Fibroblast of the conjunctiva (primary cell): ENCODE measurements around the gene ALDH3B1.
A peak's percentile ranks its signal among the peaks of the same experiment; 100 is the strongest.

Experiments
- DNase-seq: peaks from one replicate; pipeline ENCODE4 v3.0.0-alpha.2; 2010; ENCODE audit warnings: low read depth

The ALDH3B1 gene

GRCh38 chr11:68013611-68014156, 3.6 kb downstream of the ALDH3B1 start:
- DNase-seq = no peak

GRCh38 chr11:68014157-68014946, 4.2 kb downstream of the ALDH3B1 start:
- peak; percentile 69 for DNase-seq

GRCh38 chr11:68014947-68015447, 4.9 kb downstream of the ALDH3B1 start:
- no peak for DNase-seq

- no peak for DNase-seq
Measured at GRCh38 chr11:68015467-68015866, 5.3 kb downstream of the ALDH3B1 start.

- DNase-seq = no peak
Measured at GRCh38 chr11:68016161-68016903, 6.2 kb downstream of the ALDH3B1 start.

GRCh38 chr11:68016904-68017817, 7.0 kb downstream of the ALDH3B1 start:
- DNase-seq = no peak

- no peak for DNase-seq
Measured at GRCh38 chr11:68017980-68018729, 8.0 kb downstream of the ALDH3B1 start.

GRCh38 chr11:68018730-68019190, 8.6 kb downstream of the ALDH3B1 start:
- no peak for DNase-seq

GRCh38 chr11:68019486-68019885, 9.4 kb downstream of the ALDH3B1 start:
- no peak for DNase-seq

DNA sequence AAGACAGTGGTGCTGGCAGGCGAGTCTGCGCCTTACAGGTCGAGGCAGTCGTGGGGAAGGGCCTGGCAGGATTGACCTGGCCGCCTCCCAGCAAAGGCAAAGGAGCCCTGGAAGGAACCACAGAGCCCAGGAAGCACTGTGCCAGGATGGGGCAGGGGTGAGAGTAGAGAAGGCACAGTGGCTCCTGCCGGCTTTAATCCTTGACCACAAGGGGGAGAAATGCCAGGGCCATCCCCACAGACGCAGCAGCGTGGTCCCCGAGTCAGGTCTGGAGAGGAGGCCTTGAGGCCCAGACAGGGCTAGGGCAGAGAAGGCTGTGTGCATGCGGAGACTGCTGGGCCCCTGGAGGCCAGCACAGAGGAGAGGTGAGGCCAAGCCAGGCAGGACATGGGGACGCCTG, 10.4 kb downstream of the ALDH3B1 start:
- DNase-seq = no peak

DNA sequence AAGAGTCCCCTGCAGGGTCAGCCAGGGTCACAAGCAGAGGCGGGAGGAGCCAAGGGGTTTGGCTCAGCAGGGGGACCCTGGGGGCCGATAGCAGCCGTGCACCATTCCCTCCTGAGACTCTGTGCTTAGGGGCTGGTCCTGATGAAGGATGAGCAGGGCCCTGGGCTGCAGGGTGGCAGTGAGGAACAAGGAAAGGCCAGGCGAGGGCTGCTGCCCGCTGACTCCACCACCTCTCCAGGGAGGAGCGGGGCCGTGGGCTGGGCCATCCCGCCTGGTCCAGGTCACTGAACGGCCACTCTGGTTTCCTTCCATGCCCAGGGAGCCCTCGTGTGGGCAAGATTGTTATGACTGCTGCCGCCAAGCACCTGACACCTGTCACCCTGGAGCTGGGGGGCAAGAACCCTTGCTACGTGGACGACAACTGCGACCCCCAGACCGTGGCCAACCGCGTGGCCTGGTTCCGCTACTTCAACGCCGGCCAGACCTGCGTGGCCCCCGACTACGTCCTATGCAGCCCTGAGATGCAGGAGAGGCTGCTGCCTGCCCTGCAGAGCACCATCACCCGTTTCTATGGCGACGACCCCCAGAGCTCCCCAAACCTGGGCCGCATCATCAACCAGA, 11.2 kb downstream of the ALDH3B1 start:
- DNase-seq = no peak

DNA sequence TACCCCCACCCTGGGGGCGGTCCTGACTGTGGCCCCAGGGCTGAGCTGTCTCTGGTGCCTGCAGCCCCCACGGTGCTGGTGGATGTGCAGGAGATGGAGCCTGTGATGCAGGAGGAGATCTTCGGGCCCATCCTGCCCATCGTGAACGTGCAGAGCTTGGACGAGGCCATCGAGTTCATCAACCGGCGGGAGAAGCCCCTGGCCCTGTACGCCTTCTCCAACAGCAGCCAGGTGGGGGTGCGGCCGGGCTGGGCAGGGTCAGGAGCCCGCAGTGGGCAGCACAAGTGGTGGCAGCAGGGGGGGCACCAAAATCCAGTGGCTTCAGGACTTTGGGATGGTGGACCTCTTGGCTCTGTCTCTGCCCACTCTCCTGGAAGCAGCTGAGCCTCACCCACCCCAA, 12.4 kb downstream of the ALDH3B1 start:
- DNase-seq = no peak

DNA sequence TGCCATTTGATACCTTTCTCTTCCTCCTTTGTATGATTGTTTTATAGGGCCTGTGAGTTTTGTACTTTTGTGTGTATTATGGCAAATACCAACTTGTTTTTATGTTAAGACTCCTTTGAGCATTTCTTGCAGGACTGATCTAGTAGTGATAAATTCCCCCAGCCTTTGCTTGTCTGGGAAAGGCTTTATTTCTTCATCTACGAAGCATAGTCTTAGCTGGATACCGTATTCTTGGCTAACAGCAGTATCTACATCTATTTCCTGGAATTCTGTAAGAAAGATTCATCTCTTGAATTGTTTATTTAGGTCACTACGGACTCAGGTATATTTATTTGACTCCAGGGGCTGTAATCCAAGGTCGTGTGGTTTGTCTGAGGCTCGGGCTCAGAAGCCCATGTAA, 14.4 kb downstream of the ALDH3B1 start:
- DNase-seq = no peak

DNA sequence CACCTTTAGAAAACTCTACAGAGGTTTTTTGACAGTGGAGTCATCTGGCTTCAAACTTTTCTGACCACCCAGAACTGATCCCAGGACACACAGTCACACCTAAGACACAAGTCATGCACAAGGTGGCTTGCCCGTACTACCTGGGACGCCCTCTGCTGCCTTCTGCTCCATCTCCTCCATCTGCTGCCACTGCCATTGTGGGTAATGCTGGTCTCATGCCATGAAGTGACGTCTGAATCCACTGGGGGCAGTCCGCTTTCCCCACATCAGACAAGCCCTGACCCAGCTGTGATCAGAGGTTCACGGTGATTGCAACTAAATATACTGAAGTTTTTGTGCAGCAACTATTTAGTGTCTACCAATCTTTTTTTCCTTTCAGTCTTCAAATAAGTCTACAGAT, 14.9 kb downstream of the ALDH3B1 start:
- no peak for DNase-seq

- no peak for DNase-seq
Measured at GRCh38 chr11:68026391-68027105, 16.4 kb downstream of the ALDH3B1 start.

DNA sequence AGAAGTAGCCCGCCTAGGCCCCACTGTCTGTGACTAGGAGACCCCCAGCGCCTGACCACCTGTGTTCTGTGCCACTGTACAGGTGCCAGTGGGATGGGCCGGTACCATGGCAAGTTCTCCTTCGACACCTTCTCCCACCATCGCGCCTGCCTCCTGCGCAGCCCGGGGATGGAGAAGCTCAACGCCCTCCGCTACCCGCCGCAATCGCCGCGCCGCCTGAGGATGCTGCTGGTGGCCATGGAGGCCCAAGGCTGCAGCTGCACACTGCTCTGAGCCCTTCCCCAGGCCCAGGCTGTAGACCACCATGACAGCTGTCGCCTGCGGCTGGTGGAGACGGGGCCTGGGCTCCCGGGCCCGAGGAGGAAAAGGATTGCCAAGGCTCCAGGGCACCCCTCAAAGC, 17.5 kb downstream of the ALDH3B1 start:
- no peak for DNase-seq

DNA sequence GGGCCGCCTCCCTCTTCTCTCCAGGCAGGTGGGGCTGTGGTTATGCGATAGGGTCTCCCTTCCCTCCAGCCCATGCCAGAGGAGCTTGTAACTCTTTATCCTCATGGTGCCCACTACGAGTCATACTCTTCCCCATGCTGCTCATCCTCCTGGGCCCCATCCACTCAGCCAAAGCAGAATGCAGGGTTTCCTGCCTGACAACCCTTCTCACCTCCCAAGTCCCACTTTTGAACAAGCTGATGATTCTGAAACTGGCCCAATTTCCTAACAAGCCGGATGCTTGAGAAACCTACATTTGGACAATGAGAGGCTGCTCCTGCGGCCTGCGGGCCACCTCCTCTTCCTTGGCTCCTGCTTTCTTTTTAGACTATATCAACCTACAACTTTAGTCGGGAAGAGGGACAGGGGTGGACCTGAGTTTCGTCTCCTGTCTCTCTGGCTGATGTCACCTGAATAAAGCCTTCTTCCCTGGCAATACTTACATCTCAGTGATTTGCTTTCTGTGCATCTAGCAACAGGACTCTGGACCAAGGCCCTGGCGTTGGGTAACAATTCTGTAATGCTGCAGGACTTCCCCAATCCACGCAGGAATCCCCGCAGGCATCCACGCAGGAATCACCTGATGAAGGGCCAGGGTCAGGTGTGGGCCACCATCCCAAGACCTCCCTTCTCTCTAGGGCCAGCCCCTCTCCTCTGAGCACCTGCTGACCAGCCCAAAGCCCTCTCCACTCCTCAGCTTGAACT, 18.8 kb downstream of the ALDH3B1 start:
- no peak for DNase-seq

DNA sequence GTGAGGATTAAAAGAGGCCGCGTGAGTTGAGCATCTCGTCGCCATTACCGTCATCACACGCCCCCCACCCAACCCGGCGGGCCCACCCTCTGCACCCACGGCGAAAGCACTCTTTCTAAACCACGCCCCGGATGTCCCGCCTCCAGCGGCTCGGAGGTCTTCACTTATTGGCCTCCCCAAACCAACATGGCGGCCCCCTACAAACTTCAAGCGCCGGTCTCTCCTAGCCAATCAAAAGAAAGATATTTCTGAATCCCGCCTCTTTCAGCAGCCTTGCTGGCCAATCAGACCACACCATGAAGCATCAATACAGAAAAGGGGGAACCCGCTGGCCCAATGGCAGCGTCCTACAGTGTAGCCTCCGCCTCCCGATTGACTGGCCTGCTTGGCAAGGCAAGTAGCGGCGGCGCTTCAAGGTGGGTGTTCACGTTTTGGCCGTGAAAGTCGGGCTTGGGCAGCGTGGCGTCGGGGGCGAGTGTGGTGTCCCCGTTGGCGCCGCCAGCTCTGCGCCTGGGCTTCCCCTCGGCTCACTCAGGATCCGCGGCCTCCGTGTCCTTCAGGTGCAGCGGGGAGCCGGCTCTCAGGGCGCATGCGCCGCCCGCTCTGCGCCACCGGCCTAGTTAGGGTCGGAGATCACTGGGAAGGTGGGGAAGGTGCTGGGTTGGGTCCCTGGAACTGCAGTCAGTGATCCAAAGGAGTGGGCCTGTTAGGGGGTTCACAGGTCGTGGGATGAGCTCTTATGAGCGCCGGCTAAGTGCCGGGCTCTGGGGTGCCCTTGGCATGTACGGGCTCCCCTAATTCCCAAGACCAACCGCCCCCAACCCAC, 20.4 kb downstream of the ALDH3B1 start, which contains the start of gene NDUFS8:
Gene NDUFS8 (plus strand): TSS at position 364 of the 826 bp plus-strand sequence. CDS start 1,471 bp downstream, outside the sequence.
- peak; percentile 98 for DNase-seq
